GM18867 (cell line): ENCODE results near the gene TRMT61B.

Experiments used
- ATAC-seq: cut with Tn5 transposase; IDR thresholded peaks from one replicate; pipeline ENCODE4 v1.9.1; 2021; ENCODE audit warnings: mild to moderate bottlenecking, moderate library complexity; ENCODE audit not compliant: unreplicated experiment

The TRMT61B gene

DNA sequence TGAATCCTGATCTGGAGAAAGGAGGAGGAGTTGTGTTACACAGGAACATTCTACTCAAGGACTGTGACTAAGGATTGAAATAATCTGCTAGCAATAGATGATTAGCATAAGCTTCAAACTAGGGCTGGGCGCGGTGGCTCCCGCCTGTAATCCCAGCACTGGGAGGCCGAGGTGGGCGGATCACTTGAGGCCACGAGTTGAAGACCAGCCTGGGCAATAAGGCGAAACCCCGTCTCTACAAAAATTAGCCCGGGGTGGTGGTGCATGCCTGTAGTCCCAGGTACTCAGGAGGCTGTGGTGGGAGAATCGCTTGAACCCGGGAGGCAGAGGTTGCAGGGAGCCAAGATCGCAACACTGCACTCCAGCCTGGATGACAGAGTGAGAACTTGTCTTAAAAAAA, 1.5 kb downstream of the TRMT61B start:
- ATAC-seq: no peak

DNA sequence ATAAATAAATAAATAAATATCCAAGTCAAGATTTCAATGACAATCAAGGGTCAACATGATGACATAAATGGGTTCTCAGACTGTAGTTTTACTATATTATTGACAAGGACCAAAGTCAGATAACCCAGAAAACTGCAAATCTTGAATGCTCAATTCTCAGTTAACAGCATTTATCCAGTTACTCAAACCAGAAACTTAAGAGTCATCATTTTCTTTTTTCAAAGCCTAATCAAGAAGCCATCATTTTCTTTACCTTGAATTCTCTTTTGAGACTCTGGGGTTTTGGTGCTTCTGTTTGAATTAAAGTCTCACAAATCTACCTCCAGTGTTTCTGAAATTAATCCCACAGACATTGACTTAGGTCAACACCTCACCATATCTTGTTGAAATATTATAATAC, 14.1 kb downstream of the TRMT61B start:
- no peak for ATAC-seq

DNA sequence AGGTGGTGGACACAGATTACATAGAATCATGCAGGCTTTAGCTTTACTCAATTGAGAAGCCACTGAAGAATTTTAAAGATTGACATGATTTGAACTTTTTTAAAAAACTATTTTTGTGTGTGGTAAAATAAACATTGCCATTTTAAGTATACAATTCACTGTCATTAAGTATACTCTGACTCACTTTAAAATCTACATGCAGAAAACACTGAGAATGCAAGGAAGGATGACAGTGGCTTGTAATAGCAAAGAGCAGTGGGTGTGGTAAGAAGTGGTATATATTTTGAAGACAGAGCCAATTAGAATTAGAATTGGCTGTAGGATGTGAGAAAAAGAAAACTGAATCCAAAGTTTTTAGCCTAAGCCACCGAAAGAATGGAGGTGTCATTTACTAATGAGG, 14.9 kb downstream of the TRMT61B start:
- no peak for ATAC-seq

DNA sequence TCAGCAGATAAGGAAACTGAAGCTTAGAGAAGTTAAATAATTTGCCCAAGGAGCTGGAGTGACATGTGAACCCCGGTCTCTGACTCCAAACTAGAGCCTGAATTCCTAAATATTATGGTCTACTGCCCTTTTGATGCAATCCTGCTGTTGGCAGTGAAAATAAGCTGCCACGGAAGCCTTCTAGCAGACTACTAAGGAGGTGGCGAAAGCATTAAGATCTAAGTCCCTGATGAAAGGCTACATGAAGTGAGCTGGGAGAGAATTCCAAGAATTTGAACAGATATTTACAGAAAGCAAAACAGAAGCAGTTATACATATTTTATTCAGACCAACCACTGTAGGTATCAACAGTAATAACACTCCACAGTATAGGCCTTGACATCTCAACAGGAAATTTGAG, 28.1 kb downstream of the TRMT61B start:
- no peak for ATAC-seq

DNA sequence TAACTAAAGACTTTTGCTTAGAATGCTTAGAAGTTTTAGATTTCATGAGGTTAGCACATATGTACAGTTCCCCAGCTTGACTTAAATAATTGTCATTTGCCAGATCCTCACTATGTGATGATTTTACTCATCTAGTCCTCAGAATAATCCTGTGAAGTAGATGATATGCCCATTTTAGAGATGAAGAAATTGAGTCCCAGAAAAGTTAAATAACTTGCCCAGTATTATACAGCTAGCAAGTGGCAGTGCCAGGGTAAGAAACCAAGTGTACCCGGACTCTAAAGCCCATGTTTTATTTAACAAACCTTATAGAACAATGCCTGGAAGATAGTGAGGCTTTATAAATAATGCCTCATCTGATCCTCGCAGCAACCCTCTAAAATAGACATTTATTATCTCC, 31.1 kb downstream of the TRMT61B start:
- no peak for ATAC-seq

DNA sequence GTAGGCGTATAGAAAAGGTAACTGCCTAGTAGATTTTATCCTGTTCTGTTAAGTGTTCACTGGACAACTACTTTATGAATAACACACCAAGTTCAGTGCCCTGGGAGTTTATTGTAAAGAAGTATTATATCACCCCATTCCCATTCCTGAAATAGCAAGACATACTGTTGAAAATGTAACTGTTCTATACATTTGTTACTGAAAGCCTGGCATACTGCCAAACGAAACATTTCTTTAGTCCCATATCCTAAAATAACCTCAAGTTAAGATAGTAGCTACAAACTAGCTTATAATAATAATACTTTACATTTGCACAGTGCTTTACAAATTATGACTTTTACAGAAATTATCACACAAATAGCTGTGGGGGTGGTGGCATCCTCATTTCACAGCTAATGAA, 34.3 kb downstream of the TRMT61B start:
- no peak for ATAC-seq

DNA sequence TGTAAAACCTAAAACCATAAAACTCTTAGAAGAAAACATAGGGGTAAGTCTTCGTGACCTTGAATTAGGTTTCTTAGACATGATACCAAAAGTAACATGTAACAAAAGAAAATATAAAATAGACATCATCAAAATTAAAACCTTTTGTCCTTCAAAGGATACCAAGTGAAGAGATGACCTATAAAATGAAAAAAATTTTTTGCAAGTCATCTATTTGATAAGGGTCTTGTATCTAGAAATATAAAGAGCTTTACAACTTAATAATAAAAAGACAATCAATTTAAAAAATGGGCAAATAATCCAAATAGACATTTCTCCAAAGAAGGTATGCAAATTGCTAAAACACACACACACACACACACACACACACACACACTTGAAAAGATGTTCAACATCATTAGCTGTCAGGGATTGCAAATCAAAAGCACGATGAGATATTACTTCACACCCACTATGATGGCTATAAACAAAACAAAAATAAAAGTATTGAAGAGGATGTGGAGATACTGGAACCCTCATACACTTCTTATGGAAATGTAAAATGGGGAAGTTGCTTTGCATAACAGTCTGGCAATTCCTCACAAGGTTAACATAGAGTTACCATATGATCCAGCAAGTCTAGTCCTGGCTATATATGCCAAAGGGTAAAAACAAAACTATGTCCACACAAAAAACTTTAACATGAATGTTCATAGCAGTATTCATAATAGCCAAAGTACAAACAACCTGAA, 36.2 kb downstream of the TRMT61B start:
- ATAC-seq: no peak

DNA sequence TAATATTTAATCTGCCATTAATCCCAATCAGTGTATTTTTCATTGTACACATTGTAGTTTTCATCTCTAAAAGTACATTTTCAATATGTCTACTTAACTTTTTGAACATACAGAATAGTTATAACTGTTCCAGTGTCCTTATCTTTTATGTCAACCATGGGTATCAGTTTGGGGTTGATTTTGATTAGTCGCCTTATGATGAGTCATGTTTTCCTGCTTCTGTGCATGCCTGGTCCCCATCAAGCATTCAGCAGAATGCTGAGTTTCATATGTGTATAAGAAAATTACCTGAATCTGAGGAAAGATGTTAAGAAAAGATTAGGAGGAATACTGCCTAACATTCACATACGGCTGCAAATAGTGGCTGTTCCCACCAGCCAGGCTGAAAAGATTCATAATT, 41.7 kb downstream of the TRMT61B start:
- no peak for ATAC-seq

DNA sequence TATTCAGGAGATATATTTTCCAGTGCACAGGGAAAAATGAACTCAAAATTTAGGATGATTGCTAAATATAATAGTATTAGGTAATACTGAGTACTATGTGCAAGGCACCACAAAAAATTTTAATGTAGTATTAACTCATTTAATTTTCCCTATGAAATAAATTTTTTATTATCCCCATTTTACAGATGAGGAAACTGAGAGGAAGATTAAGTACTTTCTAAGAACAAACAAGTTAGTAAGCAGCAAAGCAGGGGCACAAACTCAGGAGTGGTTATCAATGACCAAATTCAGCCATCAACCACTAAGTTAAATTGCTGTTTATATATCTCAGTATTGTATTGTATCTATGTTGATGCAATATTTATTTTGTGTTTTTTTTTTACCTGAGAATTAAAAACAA, 45.2 kb downstream of the TRMT61B start:
- ATAC-seq: no peak

DNA sequence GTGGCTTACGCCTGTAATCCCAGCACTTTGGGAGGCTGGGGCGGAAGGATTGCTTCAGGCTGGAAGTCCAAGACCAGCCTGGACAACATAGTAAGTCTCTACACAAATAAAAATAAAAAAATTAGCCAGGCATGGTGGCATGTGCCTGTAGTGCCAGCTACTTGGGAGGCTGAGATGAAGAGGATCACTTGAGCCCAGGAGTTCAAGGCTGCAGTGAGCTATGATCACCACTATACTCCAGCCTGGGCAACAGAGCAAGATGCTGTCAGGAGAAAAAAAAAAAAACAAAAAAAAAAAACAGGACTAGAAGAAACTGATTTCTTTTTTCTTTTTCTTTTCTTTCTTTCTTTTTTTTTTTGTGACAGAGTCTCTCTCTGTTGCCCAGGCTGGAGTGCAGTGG, 45.9 kb downstream of the TRMT61B start:
- ATAC-seq: no peak

DNA sequence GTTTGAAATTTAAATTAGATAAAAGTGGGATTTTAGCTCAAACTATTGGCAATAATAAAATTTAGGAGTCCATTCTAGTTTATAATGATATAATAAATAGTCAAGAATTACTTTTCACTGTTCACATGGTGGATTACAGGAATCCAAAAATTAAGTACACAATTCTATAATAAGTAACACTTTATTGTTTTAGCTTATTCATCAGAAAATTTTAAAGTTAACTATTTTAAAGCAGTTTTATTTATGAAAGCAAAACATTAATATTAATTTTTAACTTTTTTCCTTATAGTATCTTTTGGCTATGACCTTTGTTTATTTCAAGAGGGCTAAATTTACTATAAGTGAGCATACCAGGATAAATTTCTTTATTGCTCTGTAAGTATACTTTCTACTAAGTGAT, 48.1 kb downstream of the TRMT61B start:
- no peak for ATAC-seq

DNA sequence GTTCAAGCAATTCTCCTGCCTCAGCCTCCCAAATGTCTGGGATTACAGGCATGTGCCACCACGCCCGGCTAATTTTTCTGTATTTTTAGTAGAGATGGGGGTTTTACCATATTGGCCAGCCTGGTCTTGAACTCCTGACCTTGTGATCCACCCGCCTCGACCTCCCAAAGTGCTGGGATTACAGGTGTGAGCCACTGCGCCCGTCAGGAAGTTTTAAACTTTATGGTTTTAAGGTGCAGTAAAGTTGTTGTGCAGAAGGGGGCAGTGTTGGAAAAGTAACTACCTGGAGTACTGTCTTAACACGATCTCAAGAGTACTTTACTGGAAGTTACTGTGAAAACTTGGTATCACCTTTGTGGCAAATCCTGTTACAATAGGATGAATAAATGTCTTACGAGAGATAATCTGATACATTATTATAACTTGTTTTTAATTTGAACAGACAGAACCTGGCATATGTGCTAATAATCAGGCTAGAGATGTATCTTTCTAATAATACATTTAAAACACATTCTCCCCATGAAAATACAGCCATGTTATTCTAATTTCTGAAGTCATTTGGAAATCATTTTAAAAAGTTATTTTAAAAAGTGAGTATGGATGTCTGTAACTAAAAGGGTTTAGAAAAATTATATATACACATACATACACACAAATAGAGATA, 48.7 kb downstream of the TRMT61B start:
- ATAC-seq: peak; percentile 48

DNA sequence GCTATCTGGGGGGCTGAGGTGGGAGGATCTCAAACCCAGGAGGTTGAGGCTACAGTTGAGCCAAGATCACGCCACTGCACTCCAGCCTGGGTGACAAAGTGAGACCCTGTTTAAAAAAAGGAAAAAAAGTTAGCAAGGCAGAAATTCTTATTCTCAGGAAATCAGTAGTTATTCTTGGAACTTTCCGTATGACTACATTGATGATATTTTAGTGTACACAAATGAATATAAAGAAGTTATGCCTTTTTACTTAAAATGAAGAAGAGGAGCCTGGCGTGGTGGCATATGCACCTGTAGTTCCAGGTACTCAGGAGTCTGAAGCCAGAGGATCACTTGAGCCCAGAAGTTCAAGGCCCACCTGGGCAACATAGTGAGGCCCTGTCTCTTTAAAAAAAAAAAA, 52.1 kb downstream of the TRMT61B start:
- ATAC-seq: no peak

DNA sequence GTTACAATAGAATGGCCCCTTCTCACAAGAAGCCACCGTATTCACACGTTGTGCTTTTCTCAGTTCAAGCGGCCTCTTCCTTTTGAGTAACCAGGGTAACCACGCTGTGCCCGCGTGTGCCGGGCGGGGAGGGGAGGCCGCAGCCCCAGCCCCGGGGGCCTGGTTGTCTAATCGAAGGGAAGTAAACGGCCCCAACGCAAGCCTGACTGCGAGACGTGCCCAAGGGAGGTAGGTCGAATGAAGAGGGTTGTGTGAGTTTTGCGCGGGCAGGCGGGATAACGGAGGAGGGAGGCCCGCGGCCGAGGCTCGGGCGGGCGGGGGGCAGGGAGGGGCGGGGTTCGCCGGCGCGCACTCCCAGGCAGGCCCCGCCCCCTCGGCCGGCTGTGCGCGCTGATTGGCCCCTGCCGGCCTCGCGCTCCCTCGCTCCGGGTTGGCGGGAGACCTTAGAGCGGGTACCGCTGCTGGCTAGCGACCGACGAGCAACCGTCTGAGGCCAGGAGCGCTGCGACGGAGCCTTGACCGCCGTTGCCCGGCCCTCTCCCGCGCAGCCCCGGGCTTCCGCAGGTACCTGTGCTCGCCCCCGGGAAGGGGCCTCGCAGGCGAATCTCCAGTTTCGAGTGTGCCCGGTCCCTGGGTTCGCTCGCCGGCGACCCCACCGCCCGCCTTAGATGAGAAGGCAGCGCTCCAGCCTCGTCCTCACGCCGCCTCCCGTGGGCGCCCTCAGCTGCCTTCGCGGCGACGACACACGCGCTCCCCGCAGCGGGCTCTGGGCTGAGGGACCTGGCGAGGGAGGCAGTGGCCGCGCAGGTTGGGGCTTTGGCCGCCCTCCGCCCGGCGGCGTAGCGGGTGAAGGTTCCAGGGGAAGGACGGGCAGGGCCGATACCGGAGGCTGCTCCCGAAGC, 59.5 kb downstream of the TRMT61B start, which contains the start of gene SPDYA:
Gene SPDYA, plus strand, starts transcription at position 451 of the 902 bp plus-strand sequence. CDS start 5,181 bp downstream, outside the sequence.
- peak; percentile 75 for ATAC-seq

DNA sequence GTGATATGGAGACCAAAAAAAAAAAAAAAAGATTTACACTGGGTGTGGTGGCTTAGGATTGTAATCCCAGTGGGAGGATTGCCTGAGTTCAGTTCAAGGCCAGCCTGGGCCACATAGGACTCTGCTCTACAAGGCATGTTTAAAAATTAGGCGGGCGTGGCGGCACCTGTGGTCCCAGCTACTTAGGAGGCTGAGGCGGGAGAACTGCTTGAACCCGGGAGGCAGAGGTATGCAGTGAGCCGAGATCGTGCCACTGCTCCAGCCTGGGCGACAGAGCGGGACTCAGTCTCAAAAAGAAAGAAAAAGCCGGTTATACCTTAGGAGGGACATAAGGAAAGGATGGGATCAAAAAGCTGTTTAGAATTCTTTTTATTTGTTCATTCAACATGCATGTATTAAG, 60.2 kb downstream of the TRMT61B start:
- no peak for ATAC-seq

DNA sequence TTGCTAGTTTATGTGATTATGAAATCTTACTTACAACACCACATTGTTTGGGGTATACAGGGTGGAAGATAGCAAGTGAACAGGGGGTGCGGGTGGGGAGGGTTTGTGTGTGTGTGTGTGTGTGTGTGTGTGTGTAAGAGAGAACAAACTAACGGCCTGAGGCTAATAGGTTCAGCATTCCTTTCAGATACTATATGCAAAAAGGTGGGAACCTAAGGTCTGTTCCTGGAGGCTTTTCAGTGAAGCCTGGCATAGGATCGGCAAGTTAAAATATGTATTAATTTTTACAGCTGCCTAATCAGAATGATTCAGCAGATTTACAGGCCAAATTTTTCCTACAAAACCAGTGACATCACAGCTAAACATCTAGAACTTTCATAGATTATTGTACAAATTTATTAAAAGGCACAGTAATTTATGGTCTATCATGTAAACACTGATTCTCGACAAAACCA, 67.1 kb downstream of the TRMT61B start:
- ATAC-seq: no peak

DNA sequence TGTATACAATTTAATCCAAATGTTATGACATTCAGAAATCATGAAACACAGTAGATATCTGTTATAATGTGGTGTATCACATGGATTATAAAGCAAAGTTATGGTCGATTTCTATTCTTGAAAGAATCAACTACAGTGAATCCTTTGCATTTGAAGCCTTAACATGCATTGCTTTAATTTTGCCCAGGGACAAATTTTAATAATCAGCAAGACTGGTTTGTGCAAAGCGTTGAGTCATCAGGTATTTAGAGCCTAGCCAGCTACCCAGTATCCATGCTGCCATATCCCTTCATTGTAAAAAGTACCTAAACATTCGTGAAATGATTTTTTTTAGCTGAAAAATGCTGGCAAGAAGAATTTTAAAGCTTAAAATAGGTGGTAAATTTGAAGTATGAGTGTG, 68.4 kb downstream of the TRMT61B start:
- ATAC-seq: no peak
